ENCODE data around the gene SIK3. TPM values are rescaled to one million over a fixed set of nuclear protein-coding genes. Genes with fewer than 3 reads are reported as not detected.

SIK3 gene
- polyA plus RNA-seq, 3 donors from 2014 or later: 3.7 to 26.2 (median 16.5) TPM

DNA sequence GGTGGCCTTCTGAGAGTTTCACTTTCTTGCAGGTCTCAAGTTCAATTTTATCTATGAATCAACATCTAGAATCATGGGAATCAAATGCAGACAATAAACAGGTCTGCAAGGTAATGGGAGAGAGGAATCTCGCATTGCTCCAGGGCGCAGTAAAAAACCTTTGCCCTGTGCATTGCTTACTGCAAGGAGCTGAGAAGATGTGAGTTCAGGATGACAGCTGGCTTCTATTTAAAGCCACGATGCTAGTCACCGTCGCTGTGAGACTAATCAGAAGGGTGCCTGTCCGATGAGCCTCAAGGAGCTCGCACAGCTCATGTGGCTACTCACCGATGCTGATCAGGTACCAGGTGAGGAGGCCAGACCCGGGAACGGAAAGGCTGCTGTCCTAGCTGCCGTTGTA is 230.6 kb downstream of the SIK3 start:
- peaks cover 0 to 6% of the 10 kb centered on the region in 2 donors for H3K4me1 Mint-ChIP-seq
- H3K27me3 Mint-ChIP-seq (ENCODE audit: low read depth in 3 of 3): peaks cover 0 to 2% (median 1%) of the 10 kb centered on the region in 3 donors
- H3K9me3 Mint-ChIP-seq: no peaks in the 10 kb centered on the region
- no peak overlapping the region for H3K4me3 Mint-ChIP-seq
- peaks cover 39 to 61% (median 40%) of the 10 kb centered on the region in 3 donors for H3K36me3 Mint-ChIP-seq
- H3K27ac Mint-ChIP-seq: no peak overlapping the region
- DNase-seq: no peak

DNA sequence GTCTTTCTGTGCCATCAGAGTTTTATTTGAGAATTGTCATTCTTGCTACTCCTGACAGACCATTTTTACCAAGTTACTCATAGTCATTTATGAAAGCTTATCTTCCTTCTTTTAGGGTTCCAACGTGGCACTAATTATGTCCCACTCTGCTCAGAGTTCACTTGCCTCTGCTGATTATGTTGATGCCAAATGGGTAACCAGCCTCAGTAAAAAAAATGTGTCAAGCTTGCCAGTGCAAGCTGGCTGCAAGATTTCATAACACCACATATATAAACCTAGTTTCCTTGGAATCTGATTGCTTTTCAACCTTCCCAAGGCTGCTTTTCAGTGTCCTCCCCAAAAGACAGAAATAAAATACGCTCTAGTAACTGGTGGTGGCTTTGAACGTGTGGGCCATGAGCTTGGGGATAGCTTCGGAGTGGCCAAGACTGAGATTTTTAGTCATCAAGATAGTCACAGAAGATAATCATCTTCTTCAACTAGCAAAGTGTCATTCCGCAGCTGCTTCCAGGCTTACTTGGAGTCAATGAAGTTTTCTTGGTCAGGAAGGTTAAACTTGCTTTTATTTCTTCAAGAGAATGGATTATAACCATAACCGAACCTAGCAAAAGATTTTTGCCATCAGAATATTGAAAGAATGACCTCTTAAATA is 231.3 kb downstream of the SIK3 start:
- DNase-seq: no peak
- Mint-ChIP-seq H3K36me3 (peaks cover 35 to 66% (median 40%) of the 10 kb centered on the region in 3 donors), H3K27me3 (ENCODE audit: low read depth in 3 of 3) (peaks cover 0 to 2% (median 1%) of the 10 kb centered on the region in 3 donors), H3K27ac (no peak overlapping the region), H3K9me3 (no peaks in the 10 kb centered on the region), H3K4me1 (peaks cover 0 to 6% of the 10 kb centered on the region in 2 donors), H3K4me3 (no peak overlapping the region)

DNA sequence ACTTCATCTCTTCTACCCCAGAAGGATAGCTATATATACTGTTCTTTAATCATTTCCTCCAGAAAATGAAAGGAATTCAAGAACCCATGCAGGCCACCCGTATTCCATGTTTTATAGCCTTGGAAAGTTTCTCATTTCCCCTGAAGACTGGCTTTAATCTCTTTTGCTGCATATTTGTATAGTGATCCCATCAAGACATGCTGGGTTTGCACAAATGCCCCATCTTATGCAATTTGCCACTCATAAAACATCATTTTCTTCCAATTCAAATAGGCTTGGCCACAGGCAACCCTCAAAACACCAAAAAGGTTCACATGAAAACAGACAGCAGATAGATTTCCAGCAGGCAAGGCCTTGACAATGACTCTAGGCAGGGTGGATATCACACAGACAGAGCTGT is 232.5 kb downstream of the SIK3 start:
- Mint-ChIP-seq H3K4me3 (no peak overlapping the region), H3K27ac (peak overlapping the region in 3 of 6 donors; percentile 37 to 60 (median 59)), H3K9me3 (no peaks in the 10 kb centered on the region), H3K27me3 (ENCODE audit: low read depth in 3 of 3) (peaks cover 0 to 2% (median 1%) of the 10 kb centered on the region in 3 donors), H3K4me1 (no peaks in the 10 kb centered on the region), H3K36me3 (peaks cover 34 to 69% (median 43%) of the 10 kb centered on the region in 3 donors)
- no peak for DNase-seq

DNA sequence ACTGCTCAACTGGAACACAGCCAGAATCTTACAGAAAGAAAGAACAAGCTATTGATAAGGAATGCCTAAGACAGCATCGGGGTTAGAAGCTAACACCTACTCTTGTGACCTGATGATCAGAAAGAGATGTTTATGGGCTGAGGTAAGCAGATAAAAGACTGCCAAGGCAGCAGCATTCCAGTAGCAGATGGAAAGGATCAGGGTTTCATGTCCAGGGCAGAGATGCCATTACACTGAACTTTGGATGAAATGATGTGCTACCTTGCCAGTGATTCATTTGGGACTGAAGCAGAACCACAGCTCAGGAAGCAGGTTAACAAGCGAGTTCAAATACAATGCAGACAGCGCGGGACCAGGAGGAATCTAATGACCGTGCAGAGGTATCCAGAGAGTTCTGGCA is 233.7 kb downstream of the SIK3 start:
- no peak overlapping the region for H3K4me3 Mint-ChIP-seq
- peaks cover 0 to 2% (median 1%) of the 10 kb centered on the region in 3 donors for H3K27me3 Mint-ChIP-seq (ENCODE audit: low read depth in 3 of 3)
- H3K36me3 Mint-ChIP-seq: peaks cover 35 to 66% (median 42%) of the 10 kb centered on the region in 3 donors
- H3K27ac Mint-ChIP-seq: no peak overlapping the region
- H3K9me3 Mint-ChIP-seq: no peaks in the 10 kb centered on the region
- H3K4me1 Mint-ChIP-seq: no peaks in the 10 kb centered on the region
- no peak for DNase-seq

DNA sequence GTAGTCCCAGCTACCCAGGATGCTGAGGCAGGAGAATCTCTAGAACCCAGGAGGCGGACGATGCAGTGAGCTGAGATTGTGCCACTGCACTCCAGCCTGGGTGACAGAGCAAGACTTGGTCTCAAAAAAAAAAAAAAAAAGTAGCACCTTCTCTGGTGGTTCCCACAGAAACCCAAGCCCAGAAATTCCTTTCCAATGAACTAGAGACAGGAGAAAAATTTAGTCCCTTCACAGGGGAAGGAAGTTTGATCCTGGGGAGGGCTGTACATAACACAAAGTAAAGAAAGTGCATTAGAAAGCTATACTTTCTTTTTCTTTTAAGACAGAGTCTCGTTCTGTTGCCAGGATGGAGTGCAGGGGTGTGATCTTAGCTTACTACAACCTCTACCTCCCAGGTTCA is 235.3 kb downstream of the SIK3 start:
- no peak for DNase-seq

DNA sequence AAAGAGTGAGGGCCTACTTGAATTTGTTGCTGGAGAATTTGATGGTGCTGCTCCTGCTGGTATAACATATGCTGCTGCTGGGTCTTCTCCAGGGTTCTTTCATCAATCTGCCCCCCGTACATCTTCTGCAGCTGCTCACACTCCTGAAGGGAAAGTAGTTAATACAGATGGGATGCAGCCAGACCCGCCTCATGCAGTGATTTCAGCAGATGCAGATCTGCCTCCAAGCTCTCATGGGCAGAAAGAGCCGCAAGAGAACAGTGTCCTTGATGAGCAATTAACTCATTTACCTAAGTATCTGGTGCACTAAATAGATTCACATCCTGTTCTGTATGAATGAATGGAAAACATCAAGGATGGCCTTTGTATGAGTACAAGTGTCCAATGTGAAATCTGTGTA is 236.0 kb downstream of the SIK3 start:
- peak overlapping the region in 1 of 6 donors; percentile 57 for H3K27ac Mint-ChIP-seq
- no peaks in the 10 kb centered on the region for H3K9me3 Mint-ChIP-seq
- no peak for DNase-seq
- H3K4me3 Mint-ChIP-seq: no peak overlapping the region
- H3K36me3 Mint-ChIP-seq: peaks cover 42 to 70% (median 52%) of the 10 kb centered on the region in 3 donors
- H3K4me1 Mint-ChIP-seq: peaks cover 0 to 1% of the 10 kb centered on the region in 2 donors
- H3K27me3 Mint-ChIP-seq (ENCODE audit: low read depth in 3 of 3): peaks cover 1 to 4% (median 3%) of the 10 kb centered on the region in 3 donors

More for the DNA sequence above, 235.3 kb downstream of the SIK3 start:
- no peak overlapping the region for H3K4me3 Mint-ChIP-seq
- H3K27ac Mint-ChIP-seq: no peak overlapping the region
- no peaks in the 10 kb centered on the region for H3K9me3 Mint-ChIP-seq
- peaks cover 1 to 4% (median 3%) of the 10 kb centered on the region in 3 donors for H3K27me3 Mint-ChIP-seq (ENCODE audit: low read depth in 3 of 3)
- H3K36me3 Mint-ChIP-seq: peaks cover 39 to 69% (median 48%) of the 10 kb centered on the region in 3 donors
- no peaks in the 10 kb centered on the region for H3K4me1 Mint-ChIP-seq

DNA sequence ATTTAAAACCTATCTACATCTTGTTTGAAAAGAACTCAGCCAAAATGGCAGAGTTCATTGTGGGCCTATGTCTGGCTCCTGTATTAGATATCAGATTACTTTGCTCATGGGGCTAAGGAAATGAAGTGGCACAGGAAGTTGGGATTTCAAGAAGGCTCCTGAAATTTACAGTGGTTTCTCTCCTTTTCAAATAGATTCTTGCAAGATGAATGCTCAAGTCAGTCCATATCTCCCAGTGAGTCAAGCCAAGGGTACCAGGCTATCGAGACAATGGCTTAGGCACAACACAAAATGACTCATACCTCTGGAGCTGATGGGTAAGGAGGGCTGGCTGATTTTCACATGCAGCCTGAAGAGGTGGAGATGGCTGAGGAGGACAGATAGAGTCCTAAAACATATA is 236.7 kb downstream of the SIK3 start:
- DNase-seq: no peak
- Mint-ChIP-seq H3K4me3 (no peak overlapping the region), H3K9me3 (no peaks in the 10 kb centered on the region), H3K27me3 (ENCODE audit: low read depth in 3 of 3) (peaks cover 1 to 4% (median 3%) of the 10 kb centered on the region in 3 donors), H3K27ac (peak overlapping the region in 2 of 6 donors; percentile 18 to 36), H3K4me1 (peaks cover 4 to 8% of the 10 kb centered on the region in 2 donors), H3K36me3 (peaks cover 46 to 68% (median 51%) of the 10 kb centered on the region in 3 donors)

DNA sequence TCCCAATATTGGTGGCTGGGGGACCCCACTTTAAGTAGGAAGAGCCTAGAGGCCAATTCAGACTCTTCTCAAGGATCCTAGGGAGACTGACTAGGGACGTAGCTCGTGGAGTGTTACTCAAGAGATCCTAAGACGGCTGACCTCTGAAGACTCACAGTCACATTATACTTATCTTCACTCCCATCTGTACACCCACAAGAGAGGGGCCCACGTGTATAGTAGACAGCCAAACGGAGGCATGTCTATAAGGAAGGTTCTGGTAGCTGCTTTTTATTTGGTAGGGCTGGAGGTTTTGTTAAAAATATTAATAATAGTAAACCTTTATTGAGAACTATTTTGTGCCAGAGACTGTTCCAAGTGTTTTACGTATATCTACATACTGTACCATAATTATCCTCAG is 237.9 kb downstream of the SIK3 start:
- Mint-ChIP-seq H3K4me3 (no peak overlapping the region), H3K9me3 (no peaks in the 10 kb centered on the region), H3K4me1 (peaks cover 17 to 20% of the 10 kb centered on the region in 2 donors), H3K27ac (no peak overlapping the region), H3K27me3 (ENCODE audit: low read depth in 3 of 3) (peaks cover 1 to 4% (median 4%) of the 10 kb centered on the region in 3 donors), H3K36me3 (peaks cover 38 to 60% (median 47%) of the 10 kb centered on the region in 3 donors)
- no peak for DNase-seq

DNA sequence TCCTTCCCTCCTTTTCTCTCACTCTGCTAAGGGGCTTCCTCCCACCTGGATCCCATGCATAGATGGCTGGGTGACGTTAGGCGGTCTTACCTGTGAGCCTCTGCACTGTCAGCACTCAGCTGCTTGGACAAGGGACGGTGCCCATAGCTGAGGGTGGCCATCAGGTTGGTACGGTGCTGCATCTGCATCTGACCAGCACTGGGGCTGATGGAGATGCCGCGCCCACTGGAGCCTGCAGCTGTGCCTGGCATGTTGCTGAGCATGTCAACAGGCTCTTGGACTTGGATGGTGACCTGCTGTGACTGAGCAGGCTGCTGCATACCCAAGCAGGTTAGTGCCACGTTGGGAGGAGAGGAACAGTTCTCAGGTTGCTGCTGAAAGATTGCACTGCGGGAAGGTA is 239.1 kb downstream of the SIK3 start:
- H3K27me3 Mint-ChIP-seq (ENCODE audit: low read depth in 3 of 3): peaks cover under 1 to 5% (median 3%) of the 10 kb centered on the region in 3 donors
- H3K9me3 Mint-ChIP-seq: no peaks in the 10 kb centered on the region
- DNase-seq: no peak
- H3K36me3 Mint-ChIP-seq: peaks cover 33 to 54% (median 43%) of the 10 kb centered on the region in 3 donors
- H3K27ac Mint-ChIP-seq: peak overlapping the region in 4 of 6 donors; percentile 48 to 69 (median 59)
- H3K4me1 Mint-ChIP-seq: peaks cover 27 to 31% of the 10 kb centered on the region in 2 donors
- H3K4me3 Mint-ChIP-seq: no peak overlapping the region

DNA sequence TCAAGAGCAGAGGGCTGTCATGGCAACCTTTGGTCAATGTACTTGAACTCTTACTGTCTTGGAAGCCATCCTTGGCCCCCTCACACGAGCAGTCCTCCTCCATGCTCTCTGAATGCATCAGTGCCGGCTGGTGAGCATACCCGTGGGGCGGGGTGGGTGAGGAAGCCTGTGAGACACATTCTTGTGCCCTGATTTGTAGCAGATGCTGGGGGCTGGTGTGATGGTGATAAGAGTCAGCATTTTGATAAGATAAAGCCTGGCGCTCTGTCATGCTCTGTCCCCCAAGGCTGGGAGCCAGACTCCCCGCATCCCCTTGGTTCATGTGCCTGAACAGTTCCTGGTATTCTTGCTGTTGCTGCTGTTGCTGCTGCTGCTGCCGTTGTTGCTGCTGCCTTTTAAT is 240.3 kb downstream of the SIK3 start:
- DNase-seq: no peak
- peaks cover 39 to 43% of the 10 kb centered on the region in 2 donors for H3K4me1 Mint-ChIP-seq
- H3K27ac Mint-ChIP-seq: peak overlapping the region in 1 of 6 donors; percentile 39
- peaks cover 0 to 5% (median 3%) of the 10 kb centered on the region in 3 donors for H3K27me3 Mint-ChIP-seq (ENCODE audit: low read depth in 3 of 3)
- H3K9me3 Mint-ChIP-seq: no peaks in the 10 kb centered on the region
- H3K4me3 Mint-ChIP-seq: no peak overlapping the region
- peaks cover 24 to 46% (median 36%) of the 10 kb centered on the region in 3 donors for H3K36me3 Mint-ChIP-seq

DNA sequence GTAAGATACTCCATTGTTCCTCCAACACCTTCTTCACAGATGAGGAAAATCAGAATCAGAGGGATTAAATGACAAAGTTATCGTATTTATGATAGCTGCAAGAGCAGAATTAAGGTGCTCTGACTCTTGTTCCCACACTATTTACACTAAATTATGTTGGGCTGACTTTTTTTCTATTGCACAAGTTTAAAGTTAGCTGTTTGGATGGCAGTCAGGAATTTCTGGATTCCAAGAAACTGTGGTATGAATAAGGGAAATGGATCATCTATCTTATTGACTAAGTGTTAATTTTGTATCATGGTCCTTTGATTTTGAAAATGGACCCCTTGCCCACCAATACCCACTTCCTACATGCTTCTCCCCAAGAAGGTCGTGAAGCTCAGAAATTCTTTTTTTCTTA is 240.9 kb downstream of the SIK3 start:
- DNase-seq: no peak
- Mint-ChIP-seq H3K36me3 (peaks cover 24 to 44% (median 36%) of the 10 kb centered on the region in 3 donors), H3K4me3 (no peak overlapping the region), H3K4me1 (peaks cover 45 to 49% of the 10 kb centered on the region in 2 donors), H3K27ac (peak overlapping the region; percentile 8 to 95 (median 58)), H3K9me3 (no peaks in the 10 kb centered on the region), H3K27me3 (ENCODE audit: low read depth in 3 of 3) (peaks cover 0 to 5% (median 3%) of the 10 kb centered on the region in 3 donors)

DNA sequence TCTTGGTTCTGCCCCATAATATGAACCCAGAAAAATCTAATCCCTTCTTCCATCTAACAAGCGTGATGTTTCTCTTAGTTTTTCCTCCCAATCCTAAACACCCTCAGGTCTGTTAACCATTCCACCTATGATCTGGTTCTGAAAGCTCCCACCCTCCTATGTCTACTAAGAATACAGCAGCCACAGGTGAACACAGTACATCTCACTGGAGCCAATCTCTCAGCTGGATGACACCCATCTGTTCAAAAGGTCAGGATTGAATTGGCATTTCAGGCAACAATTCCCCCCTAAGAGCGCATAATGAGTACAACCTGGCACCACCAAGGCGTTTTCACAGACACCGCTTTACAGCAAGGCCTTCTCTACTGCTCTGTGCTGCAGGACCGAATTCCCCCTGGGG is 241.8 kb downstream of the SIK3 start:
- H3K36me3 Mint-ChIP-seq: peaks cover 20 to 35% (median 31%) of the 10 kb centered on the region in 3 donors
- peaks cover 54 to 58% of the 10 kb centered on the region in 2 donors for H3K4me1 Mint-ChIP-seq
- no peak for DNase-seq
- no peaks in the 10 kb centered on the region for H3K9me3 Mint-ChIP-seq
- peak overlapping the region in 3 of 5 donors; percentile 11 to 60 (median 31) for H3K4me3 Mint-ChIP-seq
- H3K27me3 Mint-ChIP-seq (ENCODE audit: low read depth in 3 of 3): peaks cover 0 to 5% (median 3%) of the 10 kb centered on the region in 3 donors
- H3K27ac Mint-ChIP-seq: peak overlapping the region; percentile 70 to 95 (median 86)

DNA sequence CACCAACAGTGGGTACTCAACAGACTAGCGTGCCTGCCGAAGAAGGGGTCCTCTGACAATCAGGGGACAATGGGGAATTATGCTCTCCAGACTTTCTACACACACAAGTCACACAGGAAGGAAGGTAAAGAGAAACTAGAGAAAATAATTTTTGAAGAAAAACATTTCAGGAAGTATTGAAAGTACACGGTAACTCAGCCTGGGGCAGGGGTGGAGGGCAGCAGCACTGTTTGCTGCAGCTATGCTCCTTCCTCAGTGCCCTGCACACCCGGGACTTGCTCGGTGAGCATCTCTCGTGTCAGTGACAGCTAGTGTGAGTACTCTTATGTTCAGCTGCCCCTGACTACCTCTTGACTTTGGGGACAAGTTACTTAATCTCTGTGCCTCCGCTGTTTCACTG is 242.8 kb downstream of the SIK3 start:
- peak overlapping the region; percentile 51 to 71 (median 69) for H3K4me3 Mint-ChIP-seq
- peaks cover 0 to 6% (median 5%) of the 10 kb centered on the region in 3 donors for H3K27me3 Mint-ChIP-seq (ENCODE audit: low read depth in 3 of 3)
- peak overlapping the region; percentile 89 to 95 (median 93) for H3K27ac Mint-ChIP-seq
- DNase-seq: no peak
- peaks cover 64 to 68% of the 10 kb centered on the region in 2 donors for H3K4me1 Mint-ChIP-seq
- H3K36me3 Mint-ChIP-seq: peaks cover 13 to 25% (median 21%) of the 10 kb centered on the region in 3 donors
- no peaks in the 10 kb centered on the region for H3K9me3 Mint-ChIP-seq

DNA sequence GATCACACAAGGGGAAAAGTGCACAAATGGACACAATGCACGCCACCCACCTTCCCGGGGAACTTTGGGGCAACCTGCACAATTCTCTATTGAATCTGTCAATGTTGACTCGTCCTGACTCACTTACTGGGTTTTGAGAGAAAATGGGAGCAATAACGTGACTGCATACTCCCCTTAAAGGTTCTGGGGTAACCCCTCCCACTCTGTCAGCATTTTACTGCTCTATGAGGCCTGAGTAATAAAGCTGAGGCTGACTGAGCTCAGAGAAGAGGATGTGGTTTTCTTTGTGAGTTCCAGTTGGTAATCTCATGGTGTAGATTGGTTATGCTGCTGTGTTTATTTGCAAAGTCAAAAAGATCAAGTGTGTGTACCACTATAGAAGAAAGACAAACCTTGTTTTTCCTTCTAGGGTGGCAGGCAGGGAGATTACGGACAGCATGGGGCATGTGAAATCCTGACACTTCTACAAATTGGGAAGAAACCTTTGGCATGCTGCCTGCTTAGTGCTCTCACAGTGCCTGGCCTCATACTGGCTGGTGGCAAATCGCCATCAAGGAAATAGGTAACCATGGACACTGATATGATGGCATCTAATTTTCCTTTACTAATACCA is 244.7 kb downstream of the SIK3 start:
- H3K36me3 Mint-ChIP-seq: peaks cover 16 to 28% (median 26%) of the 10 kb centered on the region in 3 donors
- peak overlapping the region; percentile 89 to 95 (median 92) for H3K27ac Mint-ChIP-seq
- peak; percentile 71 to 81 (median 76) for DNase-seq
- peaks cover 0 to 6% (median 5%) of the 10 kb centered on the region in 3 donors for H3K27me3 Mint-ChIP-seq (ENCODE audit: low read depth in 3 of 3)
- peaks cover 74 to 79% of the 10 kb centered on the region in 2 donors for H3K4me1 Mint-ChIP-seq
- peak overlapping the region; percentile 73 to 94 (median 81) for H3K4me3 Mint-ChIP-seq
- no peaks in the 10 kb centered on the region for H3K9me3 Mint-ChIP-seq

All from immature natural killer cell (primary cell).